Panc1 (cell line): ENCODE data around the gene OR2T3. TPM values are rescaled to one million over a fixed set of nuclear protein-coding genes. Genes with fewer than 3 reads are reported as not detected.
A peak's percentile ranks its signal among the peaks of the same experiment; 100 is the strongest.
"Not testable (repeated sequence)": the region's sequence is repeated elsewhere in the genome, so short reads cannot be mapped to it uniquely, and the experiment has no call there.

ENCODE experiments used
- ATAC-seq: fragments of 200-7000 bp; cut with Tn5 transposase; 2 replicates; pipeline ENCODE4 v1.9.1; 2020; ENCODE audit warnings: mild to moderate bottlenecking, moderate library complexity
- Bru-seq: library from RNA; stranded (reverse); fragments of 400-500 nt; gene quantifications from one replicate; lab custom pipeline; 2021; lab: Mats Ljungman, UMichigan
- BruChase-seq, 2 experiments: library from RNA; stranded (reverse); fragments of 400-500 nt; gene quantifications; one replicate each; lab custom pipeline; 2021; lab: Mats Ljungman, UMichigan
- BruUV-seq: library from RNA; stranded (reverse); fragments of 400-500 nt; replicated peaks from 2 replicates; lab custom pipeline; 2021; lab: Mats Ljungman, UMichigan
- CTCF ChIA-PET: fragments of 300-600 bp; sonication (Branson Sonifier 250); formaldehyde crosslinking; loops from one replicate; lab custom pipeline; 2022; ENCODE audit warnings: antibody characterized with exemption; lab: Charles Lee
- POLR2A ChIA-PET: fragments of 300-600 bp; sonication (Branson Sonifier 250); formaldehyde crosslinking; loops from one replicate; lab custom pipeline; 2022; ENCODE audit warnings: antibody characterized with exemption; lab: Charles Lee
- DNase-seq: peaks from one replicate; pipeline ENCODE4 v3.0.0-alpha.2; 2010; ENCODE audit warnings: low read depth, low spot score
- H3K27ac ChIP-seq: 2 replicates; pipeline ENCODE4 v1.5.1; 2011; ENCODE audit warnings: mild to moderate bottlenecking, low read length, inconsistent platforms
- H3K27me3 ChIP-seq: fragments of 200-500 bp; sonication (Bioruptor generic); 2 replicates; pipeline ENCODE4 v1.6.0; 2014; ENCODE audit warnings: low read length, inconsistent platforms; ENCODE audit not compliant: control insufficient read depth, insufficient read depth
- H3K36me3 ChIP-seq: fragments of 200-500 bp; sonication (Bioruptor generic); 2 replicates; pipeline ENCODE4 v1.5.1; 2014; ENCODE audit warnings: inconsistent platforms, mild to moderate bottlenecking, low read length, moderate library complexity; ENCODE audit not compliant: control insufficient read depth, insufficient read depth
- H3K4me1 ChIP-seq: 2 replicates; pipeline ENCODE4 v1.5.1; 2011; ENCODE audit warnings: inconsistent platforms, mild to moderate bottlenecking, low read length, moderate library complexity; ENCODE audit not compliant: control insufficient read depth, insufficient read depth
- H3K4me3 ChIP-seq, 2 experiments: 2 replicates each; pipeline ENCODE4 v1.5.1; 2011 to 2012; ENCODE audit warnings: low read depth in 2 of 2, low read length in 2 of 2, mild to moderate bottlenecking in 2 of 2, inconsistent platforms in 1 of 2, moderate library complexity in 1 of 2
- H3K9me3 ChIP-seq: fragments of 200-500 bp; sonication (Bioruptor generic); 2 replicates; pipeline ENCODE4 v1.5.1; 2014; ENCODE audit warnings: low read depth, mild to moderate bottlenecking, inconsistent platforms, low read length, moderate library complexity; ENCODE audit not compliant: control insufficient read depth, insufficient read depth
- in situ Hi-C: cut with HindIII; loops from 2 replicates; pipeline ENCODE4 v1.10.0; 2016; ENCODE audit warnings: low sequenced_read_pairs, low pct_unique_long_range_greater_than_20kb
- intact Hi-C: fragments of 100-400 bp; cut with micrococcal nuclease; formaldehyde crosslinking; loops from one replicate; pipeline ENCODE4 v1.10.0; 2022; ENCODE audit not compliant: unreplicated experiment
- long read RNA-seq: library from polyadenylated mRNA; unstranded; transcript quantifications from one replicate; pipeline ENCODE4 v2.0.0, GENCODE V29; 2021; ENCODE audit not compliant: unreplicated experiment
- polyA plus RNA-seq: library from polyadenylated mRNA; unstranded; fragments of >200 nt; gene quantifications from one replicate; pipeline ENCODE4 v1.2.1, GENCODE V29; 2012; ENCODE audit warnings: missing spikeins; ENCODE audit not compliant: insufficient read length
- total RNA-seq: library from RNA; stranded (reverse); gene quantifications from one replicate; pipeline ENCODE4 v1.2.1, GENCODE V29; 2021; ENCODE audit not compliant: unreplicated experiment

Gene OR2T3
- total RNA-seq (not detected), Bru-seq, nascent RNA (not detected), BruChase-seq, experiment 1, labeled RNA remaining after a 2-hour chase (percentile 18 among the genes with signal in this experiment), BruChase-seq, experiment 2, labeled RNA remaining after a 6-hour chase (not detected)
- not detected for polyA plus RNA-seq
- long read RNA-seq, result 0 reads

- H3K4me3 ChIP-seq, intact Hi-C loops, H3K9me3 ChIP-seq, H3K27me3 ChIP-seq, H3K36me3 ChIP-seq, H3K4me1 ChIP-seq, H3K27ac ChIP-seq, in situ Hi-C loops, CTCF ChIA-PET, BruUV-seq, POLR2A ChIA-PET, DNase-seq, ATAC-seq: not testable (repeated sequence)
Observed at GRCh38 chr1:248473051-248473450, at the start of gene OR2T3. Gene OR2T3, plus strand, starts transcription at chr1:248473351. Its CDS starts 0 bp downstream, at chr1:248473351.

GRCh38 chr1:248427526-248428191 lies 45.5 kb upstream of the OR2T3 start:
- DNase-seq, POLR2A ChIA-PET, CTCF ChIA-PET, ATAC-seq, H3K4me1 ChIP-seq, H3K9me3 ChIP-seq, H3K4me3 ChIP-seq, BruUV-seq, H3K27me3 ChIP-seq, in situ Hi-C loops, H3K27ac ChIP-seq, intact Hi-C loops, H3K36me3 ChIP-seq: not testable (repeated sequence)

GRCh38 chr1:248428192-248428533 lies 45.0 kb upstream of the OR2T3 start:
- H3K4me3 ChIP-seq, DNase-seq, BruUV-seq, H3K27me3 ChIP-seq, H3K36me3 ChIP-seq, CTCF ChIA-PET, ATAC-seq, H3K9me3 ChIP-seq, POLR2A ChIA-PET, H3K4me1 ChIP-seq, H3K27ac ChIP-seq, intact Hi-C loops, in situ Hi-C loops: not testable (repeated sequence)

- H3K4me1 ChIP-seq, intact Hi-C loops, H3K4me3 ChIP-seq, CTCF ChIA-PET, H3K27me3 ChIP-seq, H3K9me3 ChIP-seq, BruUV-seq, DNase-seq, H3K36me3 ChIP-seq, POLR2A ChIA-PET, ATAC-seq, H3K27ac ChIP-seq: not testable (repeated sequence)
- in situ Hi-C loops, result loop anchor here (10.0 kb wide), 1 partner anchor 223 kb away; the partner anchor contains the start of gene OR2T27
Observed at GRCh38 chr1:248431683-248432082, 41.5 kb upstream of the OR2T3 start.

GRCh38 chr1:248432201-248432600 lies 41.0 kb upstream of the OR2T3 start:
- in situ Hi-C loops, result loop anchor here (10.0 kb wide), 1 partner anchor 223 kb away; the partner anchor contains the start of gene OR2T27
- DNase-seq, H3K4me3 ChIP-seq, H3K27me3 ChIP-seq, ATAC-seq, POLR2A ChIA-PET, BruUV-seq, H3K4me1 ChIP-seq, H3K27ac ChIP-seq, CTCF ChIA-PET, intact Hi-C loops, H3K36me3 ChIP-seq, H3K9me3 ChIP-seq: not testable (repeated sequence)

GRCh38 chr1:248433811-248434415 lies 39.2 kb upstream of the OR2T3 start:
- in situ Hi-C loops, result loop anchor here (10.0 kb wide), 1 partner anchor 221 kb away; the partner anchor contains the start of gene OR2T27
- POLR2A ChIA-PET, H3K27me3 ChIP-seq, CTCF ChIA-PET, H3K27ac ChIP-seq, H3K4me1 ChIP-seq, ATAC-seq, H3K36me3 ChIP-seq, intact Hi-C loops, DNase-seq, H3K9me3 ChIP-seq, BruUV-seq, H3K4me3 ChIP-seq: not testable (repeated sequence)

GRCh38 chr1:248434913-248435312 lies 38.2 kb upstream of the OR2T3 start:
- H3K27me3 ChIP-seq, H3K9me3 ChIP-seq, BruUV-seq, ATAC-seq, CTCF ChIA-PET, H3K4me1 ChIP-seq, H3K4me3 ChIP-seq, H3K36me3 ChIP-seq, H3K27ac ChIP-seq, POLR2A ChIA-PET, DNase-seq, intact Hi-C loops: not testable (repeated sequence)
- in situ Hi-C loops, result loop anchor here (10.0 kb wide), 1 partner anchor 220 kb away; the partner anchor contains the start of gene OR2T27
